Adrenal gland (tissue), 12 donors: ENCODE results near the gene MYO5A. TPM values are rescaled to one million over a fixed set of nuclear protein-coding genes. Genes with fewer than 3 reads are reported as not detected.

Source experiments
- DNase-seq, 7 donors: peaks; one replicate each; pipeline ENCODE4 v3.0.0-alpha.2; 2019 to 2020
- H3K27ac ChIP-seq, 5 donors: fragments of 200-600 bp; sonication (generic) in 4 of 5; 1 replicate in 3 of 5; 2 replicates in 2 of 5; pipeline versions ENCODE4 v1.5.1 to v1.8.0; 2016 to 2020; ENCODE audit warnings: mild to moderate bottlenecking in 1 of 5
- H3K27me3 ChIP-seq: fragments of 200-600 bp; 2 replicates; pipeline ENCODE4 v1.8.0; 2021
- H3K36me3 ChIP-seq, 2 donors: fragments of 200-600 bp; replicated peaks in 1 of 2; 1 replicate in 1 of 2; 2 replicates in 1 of 2; pipeline versions ENCODE4 v1.5.1 to v1.8.0; 2018 to 2022
- H3K4me1 ChIP-seq, 2 donors: fragments of 200-600 bp; replicated peaks in 1 of 2; 1 replicate in 1 of 2; 2 replicates in 1 of 2; pipeline versions ENCODE4 v1.5.1 to v1.8.0; 2018 to 2021
- H3K4me3 ChIP-seq, 4 donors: fragments of 200-600 bp; sonication (generic) in 3 of 4; one replicate each; pipeline ENCODE4 v1.5.1; 2016 to 2018
- H3K9me3 ChIP-seq, 3 donors: fragments of 200-600 bp; sonication (generic) in 1 of 3; replicated peaks in 1 of 3; 1 replicate in 2 of 3; 2 replicates in 1 of 3; pipeline versions ENCODE4 v1.5.1 to v1.8.0; 2016 to 2021
- POLR2A ChIP-seq, 2 donors: fragments of 450-650 bp; IDR thresholded peaks; one replicate each; pipeline ENCODE4 v1.6.1; 2017; ENCODE audit warnings: antibody characterized with exemption in 2 of 2, mild to moderate bottlenecking in 2 of 2, moderate library complexity in 1 of 2
- WGBS, 4 donors: extraction: QIAGEN DNeasy Blood & Tissue Kit in 2 of 4; methylation state at CpG; one replicate each; pipeline versions ENCODE4 v1.1.5 to v1.1.7; 2013 to 2017; 5-methylcytosine and 5-hydroxymethylcytosine counted together
- intact Hi-C, 2 donors: fragments of 100-400 bp; cut with DNase I; formaldehyde crosslinking; loops; one replicate each; pipeline versions ENCODE4 v1.14.1 to v1.15.0; 2022 to 2023
- polyA plus RNA-seq, 3 donors: library from polyadenylated mRNA; stranded (reverse); fragments of 200-250 nt in 2 of 3; fragments of 350-450 nt in 1 of 3; fragmentation: Illumina TruSeq in 1 of 3; extraction: RNeasy Lipid Tissue Mini Kit (QIAGEN cat#74804) in 1 of 3; gene quantifications; one replicate each; pipeline ENCODE4 v1.2.3, GENCODE V29; 2013 to 2014
- total RNA-seq, 9 donors: library from RNA; depleted of rRNA in 4 of 9; stranded (reverse); fragments of >200 nt in 4 of 9; fragments of 120-200 nt in 1 of 9; fragmentation: NEBNext Ultra II Directional in 1 of 9; extraction: Animal tissue kit (Norgen Biotek cat#: 25700) in 1 of 9; gene quantifications; one replicate each; pipeline versions ENCODE4 v1.1.0 to v1.2.4, GENCODE V29; 2013 to 2023
- TF ChIP-seq, protein P1 (sequence below), 6 experiments: fragments of 450-650 bp in 4 of 6; fragments of 200-600 bp in 2 of 6; sonication (generic) in 1 of 6; IDR thresholded peaks; 1 replicate in 5 of 6; 2 replicates in 1 of 6; pipeline versions ENCODE4 v1.5.1 to v1.8.0; 2016 to 2021; ENCODE audit warnings: antibody characterized with exemption in 6 of 6, mild to moderate bottlenecking in 2 of 6, moderate library complexity in 1 of 6
- donor health status: healthy with polysubstance abuse.
- donor health status: Bipolar disorder and iron deficiency.
- donor health status: DM: yes; HTN: yes; CAD: no.
- donor health status: DM: no; HTN: no; CAD: no.
- donor health status: DM: no; HTN: no; CAD: no.
- donor health status: DM: yes; HTN: yes; CAD: no.

Gene MYO5A
- total and polyA plus RNA-seq, 12 donors, result 6.3 to 57.5 (median 39.6) TPM

- WGBS, 4 donors, result 93 to 97% (median 95%) methylated on average over 12 to 13 of the region's 13 CpGs
- TF ChIP-seq, protein P1, sequence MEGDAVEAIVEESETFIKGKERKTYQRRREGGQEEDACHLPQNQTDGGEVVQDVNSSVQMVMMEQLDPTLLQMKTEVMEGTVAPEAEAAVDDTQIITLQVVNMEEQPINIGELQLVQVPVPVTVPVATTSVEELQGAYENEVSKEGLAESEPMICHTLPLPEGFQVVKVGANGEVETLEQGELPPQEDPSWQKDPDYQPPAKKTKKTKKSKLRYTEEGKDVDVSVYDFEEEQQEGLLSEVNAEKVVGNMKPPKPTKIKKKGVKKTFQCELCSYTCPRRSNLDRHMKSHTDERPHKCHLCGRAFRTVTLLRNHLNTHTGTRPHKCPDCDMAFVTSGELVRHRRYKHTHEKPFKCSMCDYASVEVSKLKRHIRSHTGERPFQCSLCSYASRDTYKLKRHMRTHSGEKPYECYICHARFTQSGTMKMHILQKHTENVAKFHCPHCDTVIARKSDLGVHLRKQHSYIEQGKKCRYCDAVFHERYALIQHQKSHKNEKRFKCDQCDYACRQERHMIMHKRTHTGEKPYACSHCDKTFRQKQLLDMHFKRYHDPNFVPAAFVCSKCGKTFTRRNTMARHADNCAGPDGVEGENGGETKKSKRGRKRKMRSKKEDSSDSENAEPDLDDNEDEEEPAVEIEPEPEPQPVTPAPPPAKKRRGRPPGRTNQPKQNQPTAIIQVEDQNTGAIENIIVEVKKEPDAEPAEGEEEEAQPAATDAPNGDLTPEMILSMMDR (IDR thresholded peaks at IDR 0.05), result no peak
- no peak for TF ChIP-seq POLR2A (IDR thresholded peaks at IDR 0.05)
- H3K27ac ChIP-seq, result no peak overlapping the region
- intact Hi-C loops, result no loop called here
- no peak overlapping the region for H3K4me3 ChIP-seq
- no peaks in the 10 kb centered on the region for H3K27me3 ChIP-seq
- no peaks in the 10 kb centered on the region for H3K9me3 ChIP-seq
- H3K36me3 ChIP-seq, result peaks cover 0 to 28% of the 10 kb centered on the region in 2 donors
- peak in 5 of 7 donors; percentile 20 to 76 (median 51) for DNase-seq
- H3K4me1 ChIP-seq, result no peaks in the 10 kb centered on the region
Observed at GRCh38 chr15:52318729-52319500, 209.8 kb downstream of the MYO5A start.

GRCh38 chr15:52317688-52318087 lies 211.0 kb downstream of the MYO5A start:
- DNase-seq, result no peak
- intact Hi-C loops, result no loop called here
- 93 to 100% (median 95%) methylated on average over 2 of the region's 2 CpGs for WGBS, 4 donors
- Histone ChIP-seq H3K9me3 (no peaks in the 10 kb centered on the region), H3K36me3 (peaks cover 0 to 40% of the 10 kb centered on the region in 2 donors), H3K27ac (no peak overlapping the region), H3K4me1 (no peaks in the 10 kb centered on the region), H3K27me3 (no peaks in the 10 kb centered on the region), H3K4me3 (no peak overlapping the region)
- no peak for TF ChIP-seq POLR2A (IDR thresholded peaks at IDR 0.05)
- TF ChIP-seq, protein P1 (IDR thresholded peaks at IDR 0.05), result no peak

DNA sequence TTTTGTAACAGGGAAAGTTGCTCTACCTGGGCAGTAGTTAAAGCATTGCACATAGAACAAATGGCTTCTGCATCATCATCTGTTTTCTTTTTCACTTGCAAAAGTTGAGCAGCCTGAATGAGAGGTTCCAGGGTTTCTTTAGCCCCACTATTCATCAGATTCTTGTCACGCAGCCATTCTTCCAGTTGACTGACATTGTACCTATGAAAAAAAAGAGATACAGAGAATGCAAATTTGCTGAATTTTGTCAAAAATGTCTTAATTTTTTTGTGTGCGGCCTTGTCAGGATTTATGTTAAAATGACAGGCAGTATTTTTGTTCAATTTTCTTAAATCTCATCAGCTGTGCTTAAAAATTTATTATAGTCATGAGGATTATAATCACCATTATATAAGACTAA lies 211.7 kb downstream of the MYO5A start:
- H3K36me3 ChIP-seq, result peaks cover 0 to 40% of the 10 kb centered on the region in 2 donors
- no peak overlapping the region for H3K4me3 ChIP-seq
- intact Hi-C loops, result no loop called here
- DNase-seq, result no peak
- 94 to 97% (median 96%) methylated on average over 2 of the region's 2 CpGs for WGBS, 4 donors
- H3K4me1 ChIP-seq, result no peaks in the 10 kb centered on the region
- no peaks in the 10 kb centered on the region for H3K9me3 ChIP-seq
- no peaks in the 10 kb centered on the region for H3K27me3 ChIP-seq
- TF ChIP-seq, protein P1 (IDR thresholded peaks at IDR 0.05), result no peak
- H3K27ac ChIP-seq, result no peak overlapping the region

- no peak for DNase-seq
- no peaks in the 10 kb centered on the region for H3K4me1 ChIP-seq
- no peak overlapping the region for H3K27ac ChIP-seq
- H3K9me3 ChIP-seq, result no peaks in the 10 kb centered on the region
- H3K4me3 ChIP-seq, result no peak overlapping the region
- 89 to 96% (median 92%) methylated on average over 2 to 6 of the region's 6 CpGs for WGBS, 4 donors
- peaks cover 0 to 12% of the 10 kb centered on the region in 2 donors for H3K36me3 ChIP-seq
- intact Hi-C loops, result no loop called here
- no peaks in the 10 kb centered on the region for H3K27me3 ChIP-seq
- no peak for TF ChIP-seq POLR2A (IDR thresholded peaks at IDR 0.05)
- TF ChIP-seq, protein P1 (IDR thresholded peaks at IDR 0.05), result no peak
Observed at GRCh38 chr15:52309154-52309548, 219.5 kb downstream of the MYO5A start.
